ENCODE measurements around the gene CDKN2B.

Gene CDKN2B

GRCh38 chr9:22044583-22044982 lies 35.5 kb upstream of the CDKN2B start:
- no peak for ATAC-seq (replicated peaks; ENCODE audit: extremely low read depth, poor library complexity, severe bottlenecking)
- DNase-seq (ENCODE audit: low spot score in 2 of 2), result no peak
- no peak overlapping the region for H3K27ac Mint-ChIP-seq (ENCODE audit: low read depth)

GRCh38 chr9:22043928-22044327 lies 34.8 kb upstream of the CDKN2B start:
- no peak for ATAC-seq (replicated peaks; ENCODE audit: extremely low read depth, poor library complexity, severe bottlenecking)
- H3K27ac Mint-ChIP-seq (ENCODE audit: low read depth), result no peak overlapping the region
- no peaks in the 10 kb centered on the region for H3K27me3 Mint-ChIP-seq
- no peaks in the 10 kb centered on the region for H3K9me3 Mint-ChIP-seq
- no peaks in the 10 kb centered on the region for H3K4me1 Mint-ChIP-seq
- no peak overlapping the region for H3K4me3 Mint-ChIP-seq
- no peak for DNase-seq (ENCODE audit: low spot score in 2 of 2)
- H3K36me3 Mint-ChIP-seq (ENCODE audit: insufficient read depth), result no peaks in the 10 kb centered on the region

More at GRCh38 chr9:22044583-22044982, 35.5 kb upstream of the CDKN2B start:
- H3K27me3 Mint-ChIP-seq, result no peaks in the 10 kb centered on the region
- H3K9me3 Mint-ChIP-seq, result no peaks in the 10 kb centered on the region
- no peaks in the 10 kb centered on the region for H3K4me1 Mint-ChIP-seq
- no peak overlapping the region for H3K4me3 Mint-ChIP-seq
- H3K36me3 Mint-ChIP-seq (ENCODE audit: insufficient read depth), result no peaks in the 10 kb centered on the region

- H3K27me3 Mint-ChIP-seq, result no peaks in the 10 kb centered on the region
- H3K9me3 Mint-ChIP-seq, result no peaks in the 10 kb centered on the region
- no peak for ATAC-seq (replicated peaks; ENCODE audit: extremely low read depth, poor library complexity, severe bottlenecking)
- no peak overlapping the region for H3K27ac Mint-ChIP-seq (ENCODE audit: low read depth)
- no peak overlapping the region for H3K4me3 Mint-ChIP-seq
- DNase-seq (ENCODE audit: low spot score in 2 of 2), result no peak
- H3K4me1 Mint-ChIP-seq, result no peaks in the 10 kb centered on the region
- H3K36me3 Mint-ChIP-seq (ENCODE audit: insufficient read depth), result no peaks in the 10 kb centered on the region
Measured at GRCh38 chr9:22041775-22042174, 32.7 kb upstream of the CDKN2B start.

- Mint-ChIP-seq H3K9me3 (no peaks in the 10 kb centered on the region), H3K4me3 (no peak overlapping the region), H3K27ac (ENCODE audit: low read depth) (no peak overlapping the region), H3K36me3 (ENCODE audit: insufficient read depth) (no peaks in the 10 kb centered on the region), H3K4me1 (no peaks in the 10 kb centered on the region), H3K27me3 (no peaks in the 10 kb centered on the region)
- DNase-seq (ENCODE audit: low spot score in 2 of 2) (no peak), ATAC-seq (replicated peaks; ENCODE audit: extremely low read depth, poor library complexity, severe bottlenecking) (no peak)
Measured at GRCh38 chr9:22041344-22041743, 32.2 kb upstream of the CDKN2B start.

GRCh38 chr9:22040760-22041159 lies 31.7 kb upstream of the CDKN2B start:
- Mint-ChIP-seq H3K27me3 (no peaks in the 10 kb centered on the region), H3K4me3 (no peak overlapping the region), H3K36me3 (ENCODE audit: insufficient read depth) (no peaks in the 10 kb centered on the region), H3K4me1 (no peaks in the 10 kb centered on the region), H3K27ac (ENCODE audit: low read depth) (no peak overlapping the region), H3K9me3 (no peaks in the 10 kb centered on the region)
- ATAC-seq (replicated peaks; ENCODE audit: extremely low read depth, poor library complexity, severe bottlenecking) (no peak), DNase-seq (ENCODE audit: low spot score in 2 of 2) (no peak)

- H3K9me3 Mint-ChIP-seq, result no peaks in the 10 kb centered on the region
- no peaks in the 10 kb centered on the region for H3K36me3 Mint-ChIP-seq (ENCODE audit: insufficient read depth)
Measured at GRCh38 chr9:22039258-22039657, 30.2 kb upstream of the CDKN2B start.

GRCh38 chr9:22037954-22038690 lies 29.0 kb upstream of the CDKN2B start:
- H3K27me3 Mint-ChIP-seq, result no peaks in the 10 kb centered on the region
- no peaks in the 10 kb centered on the region for H3K4me1 Mint-ChIP-seq
- H3K27ac Mint-ChIP-seq (ENCODE audit: low read depth), result no peak overlapping the region
- no peak overlapping the region for H3K4me3 Mint-ChIP-seq
- H3K36me3 Mint-ChIP-seq (ENCODE audit: insufficient read depth), result no peaks in the 10 kb centered on the region
- ATAC-seq (replicated peaks; ENCODE audit: extremely low read depth, poor library complexity, severe bottlenecking) (no peak), DNase-seq (ENCODE audit: low spot score in 2 of 2) (no peak)
- no peaks in the 10 kb centered on the region for H3K9me3 Mint-ChIP-seq

More at GRCh38 chr9:22039258-22039657, 30.2 kb upstream of the CDKN2B start:
- H3K27me3 Mint-ChIP-seq, result no peaks in the 10 kb centered on the region
- ATAC-seq (replicated peaks; ENCODE audit: extremely low read depth, poor library complexity, severe bottlenecking) (no peak), DNase-seq (ENCODE audit: low spot score in 2 of 2) (no peak)
- no peaks in the 10 kb centered on the region for H3K4me1 Mint-ChIP-seq
- H3K4me3 Mint-ChIP-seq, result no peak overlapping the region
- no peak overlapping the region for H3K27ac Mint-ChIP-seq (ENCODE audit: low read depth)

GRCh38 chr9:22036866-22037626 lies 27.9 kb upstream of the CDKN2B start:
- no peaks in the 10 kb centered on the region for H3K27me3 Mint-ChIP-seq
- no peaks in the 10 kb centered on the region for H3K4me1 Mint-ChIP-seq
- no peaks in the 10 kb centered on the region for H3K36me3 Mint-ChIP-seq (ENCODE audit: insufficient read depth)
- H3K27ac Mint-ChIP-seq (ENCODE audit: low read depth), result no peak overlapping the region
- ATAC-seq (replicated peaks; ENCODE audit: extremely low read depth, poor library complexity, severe bottlenecking), result no peak
- no peak for DNase-seq (ENCODE audit: low spot score in 2 of 2)
- H3K9me3 Mint-ChIP-seq, result no peaks in the 10 kb centered on the region
- no peak overlapping the region for H3K4me3 Mint-ChIP-seq

GRCh38 chr9:22035591-22036011 lies 26.5 kb upstream of the CDKN2B start:
- Mint-ChIP-seq H3K4me1 (no peaks in the 10 kb centered on the region), H3K36me3 (ENCODE audit: insufficient read depth) (no peaks in the 10 kb centered on the region), H3K27ac (ENCODE audit: low read depth) (no peak overlapping the region), H3K9me3 (no peaks in the 10 kb centered on the region), H3K4me3 (no peak overlapping the region), H3K27me3 (no peaks in the 10 kb centered on the region)
- ATAC-seq (replicated peaks; ENCODE audit: extremely low read depth, poor library complexity, severe bottlenecking), result no peak
- no peak for DNase-seq (ENCODE audit: low spot score in 2 of 2)

GRCh38 chr9:22033012-22033630 lies 24.0 kb upstream of the CDKN2B start:
- Mint-ChIP-seq H3K4me3 (no peak overlapping the region), H3K4me1 (no peaks in the 10 kb centered on the region), H3K36me3 (ENCODE audit: insufficient read depth) (no peaks in the 10 kb centered on the region), H3K27ac (ENCODE audit: low read depth) (no peak overlapping the region), H3K9me3 (no peaks in the 10 kb centered on the region), H3K27me3 (no peaks in the 10 kb centered on the region)
- no peak for ATAC-seq (replicated peaks; ENCODE audit: extremely low read depth, poor library complexity, severe bottlenecking)
- DNase-seq (ENCODE audit: low spot score in 2 of 2), result no peak

- no peaks in the 10 kb centered on the region for H3K9me3 Mint-ChIP-seq
- H3K4me1 Mint-ChIP-seq, result no peaks in the 10 kb centered on the region
- H3K4me3 Mint-ChIP-seq, result no peak overlapping the region
- H3K36me3 Mint-ChIP-seq (ENCODE audit: insufficient read depth), result no peaks in the 10 kb centered on the region
- DNase-seq (ENCODE audit: low spot score in 2 of 2) (no peak), ATAC-seq (replicated peaks; ENCODE audit: extremely low read depth, poor library complexity, severe bottlenecking) (no peak)
- no peaks in the 10 kb centered on the region for H3K27me3 Mint-ChIP-seq
- no peak overlapping the region for H3K27ac Mint-ChIP-seq (ENCODE audit: low read depth)
Measured at GRCh38 chr9:22031655-22032411, 22.7 kb upstream of the CDKN2B start.

- H3K36me3 Mint-ChIP-seq (ENCODE audit: insufficient read depth), result no peaks in the 10 kb centered on the region
- ATAC-seq (replicated peaks; ENCODE audit: extremely low read depth, poor library complexity, severe bottlenecking), result no peak
- no peaks in the 10 kb centered on the region for H3K4me1 Mint-ChIP-seq
- no peaks in the 10 kb centered on the region for H3K9me3 Mint-ChIP-seq
- no peak overlapping the region for H3K27ac Mint-ChIP-seq (ENCODE audit: low read depth)
- no peaks in the 10 kb centered on the region for H3K27me3 Mint-ChIP-seq
- H3K4me3 Mint-ChIP-seq, result no peak overlapping the region
- no peak for DNase-seq (ENCODE audit: low spot score in 2 of 2)
Measured at GRCh38 chr9:22030101-22030598, 21.0 kb upstream of the CDKN2B start.

All from central memory CD8-positive, alpha-beta T cell (primary cell).